AG04450 (cell line): ENCODE data around the gene UTS2. TPM values are rescaled to one million over a fixed set of nuclear protein-coding genes. Genes with fewer than 3 reads are reported as not detected.

Experiments
- CTCF ChIA-PET: fragments of 300-600, 350-600 bp; formaldehyde crosslinking; extraction: SDS; loops from one replicate; lab custom pipeline; 2022; ENCODE audit warnings: antibody characterized with exemption, inconsistent platforms; lab: Charles Lee
- POLR2A ChIA-PET: fragments of 350-600 bp; formaldehyde crosslinking; extraction: SDS; loops from one replicate; lab custom pipeline; 2021; ENCODE audit warnings: antibody characterized with exemption, inconsistent platforms; lab: Yijun Ruan, JAX
- DNase-seq: peaks from one replicate; pipeline ENCODE4 v3.0.0-alpha.2; 2011; ENCODE audit warnings: low read depth, low spot score
- H3K27ac ChIP-seq: one replicate; pipeline ENCODE4 v1.5.1; 2012; ENCODE audit warnings: low read depth, low read length, control low read depth
- H3K27me3 ChIP-seq: one replicate; pipeline ENCODE4 v1.6.0; 2012; ENCODE audit warnings: low read length; ENCODE audit not compliant: control insufficient read depth, insufficient read depth
- H3K4me3 ChIP-seq: 2 replicates; pipeline ENCODE4 v1.5.1; 2011; ENCODE audit warnings: mild to moderate bottlenecking, low read depth, low read length, control low read depth
- H3K9me3 ChIP-seq: 2 replicates; pipeline ENCODE4 v1.5.1; 2012; ENCODE audit warnings: low read length; ENCODE audit not compliant: control insufficient read depth, insufficient read depth
- CTCF ChIP-seq: IDR thresholded peaks from 2 replicates; pipeline ENCODE4 v1.5.1; 2011; ENCODE audit warnings: low read depth, low read length, control low read depth, inconsistent platforms
- polyA plus RNA-seq: library from polyadenylated mRNA; depleted of rRNA; stranded (reverse); fragments of >200 nt; gene quantifications from 2 replicates; pipeline ENCODE4 v1.2.3, GENCODE V29; 2011

Gene UTS2
- polyA plus RNA-seq, 1 experiment = 0.06 TPM

DNA sequence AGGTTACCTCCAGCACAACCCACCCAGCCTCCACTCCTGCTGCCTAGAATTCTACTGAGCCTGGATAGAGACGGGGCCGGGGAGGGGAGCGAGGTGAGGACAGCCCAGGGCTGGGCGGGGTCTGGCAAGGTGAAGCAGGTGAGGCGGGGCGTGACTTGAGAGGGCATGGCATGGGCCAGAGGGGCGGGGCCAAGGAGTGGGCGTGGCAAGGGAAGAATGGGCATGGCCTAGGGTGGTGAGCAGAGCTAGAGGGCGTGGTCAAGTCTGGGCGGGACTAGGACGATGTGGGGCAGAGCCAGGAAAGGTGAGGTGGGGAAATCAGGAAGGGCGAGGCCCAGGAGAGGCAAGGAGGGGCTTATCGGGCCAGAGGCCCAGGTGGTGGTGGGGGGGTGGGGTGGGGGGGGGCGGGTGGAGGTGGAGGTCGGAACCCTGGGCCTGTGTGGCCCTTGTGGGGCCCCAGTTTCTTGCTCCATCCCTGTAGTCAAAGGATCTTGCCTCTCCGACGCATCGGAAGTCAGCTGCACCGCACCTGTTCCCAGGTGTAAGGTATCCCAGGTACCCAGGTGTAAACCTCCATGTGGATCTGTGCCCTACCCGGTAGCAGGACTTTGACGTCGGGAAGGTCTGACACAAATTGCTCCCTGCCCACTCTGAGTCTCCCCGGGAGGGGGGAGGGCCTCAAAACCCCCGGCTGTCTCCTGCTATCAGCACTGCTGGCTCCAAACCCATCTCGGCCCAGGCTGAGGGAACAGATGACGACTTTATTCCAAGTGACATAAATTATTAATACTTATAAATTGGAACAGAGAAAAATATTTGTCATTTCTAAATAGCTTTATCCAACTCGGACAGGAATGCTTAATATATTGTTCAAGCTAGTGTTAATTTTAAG, 32.9 kb upstream of the UTS2 start:
- POLR2A ChIA-PET = no interaction called here
- CTCF ChIA-PET = no interaction called here
- Histone ChIP-seq H3K27me3 (peaks cover 9% of the 10 kb centered on the region), H3K9me3 (peaks cover 4% of the 10 kb centered on the region), H3K27ac (no peak overlapping the region), H3K4me3 (no peak overlapping the region)
- TF ChIP-seq CTCF = no peak
- no peak for DNase-seq

- CTCF ChIA-PET = no interaction called here
Measured at GRCh38 chr1:7884757-7885156, 31.9 kb upstream of the UTS2 start.

GRCh38 chr1:7879228-7879627, 26.4 kb upstream of the UTS2 start:
- ChIA-PET POLR2A (no interaction called here), CTCF (no interaction called here)
- Histone ChIP-seq H3K27me3 (peaks cover 7% of the 10 kb centered on the region), H3K4me3 (no peak overlapping the region), H3K9me3 (no peaks in the 10 kb centered on the region; the same call in 1 of the 2 replicates), H3K27ac (no peak overlapping the region)
- no peak for TF ChIP-seq CTCF
- no peak for DNase-seq

More at GRCh38 chr1:7884757-7885156, 31.9 kb upstream of the UTS2 start:
- POLR2A ChIA-PET = no interaction called here
- DNase-seq = no peak
- H3K9me3 ChIP-seq = peaks cover 4% of the 10 kb centered on the region
- peaks cover 9% of the 10 kb centered on the region for H3K27me3 ChIP-seq
- no peak overlapping the region for H3K27ac ChIP-seq
- no peak for TF ChIP-seq CTCF
- no peak overlapping the region for H3K4me3 ChIP-seq

DNA sequence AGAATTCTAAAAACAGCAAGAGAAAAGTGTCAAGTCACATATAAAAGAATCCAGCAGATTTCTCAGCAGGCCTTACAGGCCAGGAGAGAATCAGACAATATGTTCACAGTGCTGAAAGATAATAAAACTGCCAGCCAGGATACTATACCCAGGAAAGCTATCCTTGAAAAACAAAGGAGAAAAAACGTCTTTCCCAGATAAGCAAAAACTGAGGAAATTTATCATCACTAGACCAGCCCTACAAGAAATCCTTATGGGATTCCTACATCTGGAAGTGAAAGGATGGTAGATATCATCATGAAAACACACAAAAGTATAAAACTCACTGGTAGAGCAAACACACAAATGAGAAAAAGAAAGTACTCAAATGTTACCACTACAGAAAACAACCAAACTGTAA, 25.2 kb upstream of the UTS2 start:
- H3K9me3 ChIP-seq = no peaks in the 10 kb centered on the region; the same call in 1 of the 2 replicates
- ChIA-PET CTCF (no interaction called here), POLR2A (no interaction called here)
- peaks cover 11% of the 10 kb centered on the region for H3K27me3 ChIP-seq
- TF ChIP-seq CTCF = no peak
- H3K27ac ChIP-seq = no peak overlapping the region
- H3K4me3 ChIP-seq = no peak overlapping the region
- no peak for DNase-seq
